HUES6 (cell line): ENCODE data around the gene MYLK4.

Experiments
- H3K27ac ChIP-seq: 2 replicates; pipeline ENCODE4 v1.7.0; 2013; ENCODE audit warnings: low read depth, mild to moderate bottlenecking, low read length, inconsistent platforms
- H3K27me3 ChIP-seq: 2 replicates; pipeline ENCODE4 v1.6.1; 2013; ENCODE audit warnings: low read length; ENCODE audit not compliant: control insufficient read depth, insufficient read depth
- H3K36me3 ChIP-seq: 2 replicates; pipeline ENCODE4 v1.6.1; 2013; ENCODE audit warnings: low read length; ENCODE audit not compliant: control insufficient read depth, insufficient read depth
- H3K4me1 ChIP-seq: 2 replicates; pipeline ENCODE4 v1.6.1; 2013; ENCODE audit warnings: low read length; ENCODE audit not compliant: control insufficient read depth, insufficient read depth
- H3K4me3 ChIP-seq: 2 replicates; pipeline ENCODE4 v1.5.1; 2013; ENCODE audit warnings: low read depth, low read length
- H3K9ac ChIP-seq: one replicate; pipeline ENCODE4 v1.6.1; 2013; ENCODE audit warnings: mild to moderate bottlenecking, low read length
- H3K9me3 ChIP-seq: 2 replicates; pipeline ENCODE4 v1.6.1; 2013; ENCODE audit warnings: low read depth, low read length; ENCODE audit not compliant: control insufficient read depth, insufficient read depth

MYLK4 gene

GRCh38 chr6:2674857-2675256 is 75.9 kb downstream of the MYLK4 start:
- Histone ChIP-seq H3K36me3 (no peaks in the 10 kb centered on the region), H3K9me3 (no peaks in the 10 kb centered on the region), H3K9ac (no peak overlapping the region), H3K4me3 (no peak overlapping the region), H3K4me1 (no peaks in the 10 kb centered on the region), H3K27me3 (no peaks in the 10 kb centered on the region), H3K27ac (no peak overlapping the region)

- H3K4me1 ChIP-seq: peaks cover 14% of the 10 kb centered on the region
- no peaks in the 10 kb centered on the region for H3K36me3 ChIP-seq
- no peaks in the 10 kb centered on the region for H3K9me3 ChIP-seq
- H3K4me3 ChIP-seq: no peak overlapping the region
- H3K9ac ChIP-seq: no peak overlapping the region
- H3K27me3 ChIP-seq: no peaks in the 10 kb centered on the region
- H3K27ac ChIP-seq: no peak overlapping the region
These were observed 81.5 kb downstream of the MYLK4 start for GRCh38 chr6:2669067-2669700.

GRCh38 chr6:2667617-2668016 is 83.1 kb downstream of the MYLK4 start:
- H3K27ac ChIP-seq: no peak overlapping the region
- no peaks in the 10 kb centered on the region for H3K27me3 ChIP-seq
- no peak overlapping the region for H3K4me3 ChIP-seq
- no peaks in the 10 kb centered on the region for H3K9me3 ChIP-seq
- H3K4me1 ChIP-seq: peaks cover 14% of the 10 kb centered on the region
- no peaks in the 10 kb centered on the region for H3K36me3 ChIP-seq
- H3K9ac ChIP-seq: no peak overlapping the region

GRCh38 chr6:2666906-2667575 is 83.7 kb downstream of the MYLK4 start:
- Histone ChIP-seq H3K27ac (no peak overlapping the region), H3K4me1 (peaks cover 14% of the 10 kb centered on the region), H3K27me3 (no peaks in the 10 kb centered on the region), H3K4me3 (no peak overlapping the region), H3K36me3 (no peaks in the 10 kb centered on the region), H3K9me3 (no peaks in the 10 kb centered on the region), H3K9ac (no peak overlapping the region)

- Histone ChIP-seq H3K27me3 (no peaks in the 10 kb centered on the region), H3K36me3 (no peaks in the 10 kb centered on the region), H3K9me3 (no peaks in the 10 kb centered on the region), H3K9ac (no peak overlapping the region), H3K4me1 (peaks cover 14% of the 10 kb centered on the region), H3K27ac (no peak overlapping the region), H3K4me3 (no peak overlapping the region)
These were observed 85.3 kb downstream of the MYLK4 start for GRCh38 chr6:2665146-2666070.

- no peaks in the 10 kb centered on the region for H3K27me3 ChIP-seq
These were observed 87.6 kb downstream of the MYLK4 start for GRCh38 chr6:2663123-2663522.

GRCh38 chr6:2661651-2662050 is 89.1 kb downstream of the MYLK4 start:
- Histone ChIP-seq H3K9ac (no peak overlapping the region), H3K27me3 (no peaks in the 10 kb centered on the region), H3K4me1 (peaks cover 16% of the 10 kb centered on the region), H3K4me3 (no peak overlapping the region), H3K36me3 (no peaks in the 10 kb centered on the region), H3K9me3 (no peaks in the 10 kb centered on the region), H3K27ac (no peak overlapping the region)

More at GRCh38 chr6:2663123-2663522, 87.6 kb downstream of the MYLK4 start:
- Histone ChIP-seq H3K9me3 (no peaks in the 10 kb centered on the region), H3K36me3 (no peaks in the 10 kb centered on the region), H3K9ac (no peak overlapping the region), H3K4me1 (peaks cover 14% of the 10 kb centered on the region), H3K4me3 (no peak overlapping the region), H3K27ac (no peak overlapping the region)

- Histone ChIP-seq H3K4me3 (no peak overlapping the region), H3K27me3 (no peaks in the 10 kb centered on the region), H3K9me3 (no peaks in the 10 kb centered on the region), H3K36me3 (no peaks in the 10 kb centered on the region), H3K4me1 (peaks cover 22% of the 10 kb centered on the region), H3K9ac (no peak overlapping the region), H3K27ac (no peak overlapping the region)
These were observed 90.8 kb downstream of the MYLK4 start for GRCh38 chr6:2659882-2660281.

GRCh38 chr6:2659381-2659780 is 91.3 kb downstream of the MYLK4 start:
- no peak overlapping the region for H3K9ac ChIP-seq
- no peaks in the 10 kb centered on the region for H3K36me3 ChIP-seq
- H3K4me1 ChIP-seq: peaks cover 20% of the 10 kb centered on the region
- H3K27ac ChIP-seq: no peak overlapping the region
- H3K4me3 ChIP-seq: no peak overlapping the region
- H3K27me3 ChIP-seq: no peaks in the 10 kb centered on the region
- H3K9me3 ChIP-seq: no peaks in the 10 kb centered on the region

- no peaks in the 10 kb centered on the region for H3K9me3 ChIP-seq
- H3K4me1 ChIP-seq: peaks cover 20% of the 10 kb centered on the region
- no peaks in the 10 kb centered on the region for H3K36me3 ChIP-seq
- no peaks in the 10 kb centered on the region for H3K27me3 ChIP-seq
- H3K4me3 ChIP-seq: no peak overlapping the region
- H3K27ac ChIP-seq: no peak overlapping the region
- H3K9ac ChIP-seq: no peak overlapping the region
These were observed 91.9 kb downstream of the MYLK4 start for GRCh38 chr6:2658788-2659187.
